ENCODE results near the gene GINS1. TPM values are rescaled to one million over a fixed set of nuclear protein-coding genes. Genes with fewer than 3 reads are reported as not detected.
A peak's percentile ranks its signal among the peaks of the same experiment; 100 is the strongest.
"Not testable (repeated sequence)": the region's sequence is repeated elsewhere in the genome, so short reads cannot be mapped to it uniquely, and the experiment has no call there.

The GINS1 gene
- total RNA-seq, 1 donor = 15.9 TPM

DNA sequence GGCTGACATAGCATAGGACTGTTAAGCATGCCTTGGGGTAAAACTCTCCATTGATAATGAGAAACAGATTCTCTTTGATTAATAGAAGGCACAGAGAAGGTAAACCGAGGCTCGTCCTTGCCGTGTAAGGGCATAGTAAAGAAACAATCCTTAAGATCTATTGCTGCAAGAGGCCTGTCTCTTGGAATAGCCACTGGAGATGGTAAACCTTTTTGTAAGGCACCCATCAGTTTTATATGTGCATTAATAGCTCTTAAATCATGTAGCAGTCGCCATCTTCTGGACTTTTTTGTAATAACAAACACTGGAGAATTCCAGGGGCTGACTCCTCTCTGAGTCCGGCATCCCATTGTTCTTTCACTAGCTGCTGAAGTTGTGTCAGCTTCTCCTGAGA, 8.4 kb upstream of the GINS1 start:
- TF ChIP-seq, protein P1, sequence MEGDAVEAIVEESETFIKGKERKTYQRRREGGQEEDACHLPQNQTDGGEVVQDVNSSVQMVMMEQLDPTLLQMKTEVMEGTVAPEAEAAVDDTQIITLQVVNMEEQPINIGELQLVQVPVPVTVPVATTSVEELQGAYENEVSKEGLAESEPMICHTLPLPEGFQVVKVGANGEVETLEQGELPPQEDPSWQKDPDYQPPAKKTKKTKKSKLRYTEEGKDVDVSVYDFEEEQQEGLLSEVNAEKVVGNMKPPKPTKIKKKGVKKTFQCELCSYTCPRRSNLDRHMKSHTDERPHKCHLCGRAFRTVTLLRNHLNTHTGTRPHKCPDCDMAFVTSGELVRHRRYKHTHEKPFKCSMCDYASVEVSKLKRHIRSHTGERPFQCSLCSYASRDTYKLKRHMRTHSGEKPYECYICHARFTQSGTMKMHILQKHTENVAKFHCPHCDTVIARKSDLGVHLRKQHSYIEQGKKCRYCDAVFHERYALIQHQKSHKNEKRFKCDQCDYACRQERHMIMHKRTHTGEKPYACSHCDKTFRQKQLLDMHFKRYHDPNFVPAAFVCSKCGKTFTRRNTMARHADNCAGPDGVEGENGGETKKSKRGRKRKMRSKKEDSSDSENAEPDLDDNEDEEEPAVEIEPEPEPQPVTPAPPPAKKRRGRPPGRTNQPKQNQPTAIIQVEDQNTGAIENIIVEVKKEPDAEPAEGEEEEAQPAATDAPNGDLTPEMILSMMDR (IDR thresholded peaks at IDR 0.05; ENCODE audit: insufficient read depth, low read length) = peak; percentile 60
- peak; percentile 90 for DNase-seq (ENCODE audit: low read depth)
- H3K4me3 ChIP-seq (ENCODE audit: low read depth, low read length) = no peak overlapping the region

- not testable (repeated sequence) for DNase-seq (ENCODE audit: low read depth); H3K4me3 ChIP-seq (ENCODE audit: low read depth, low read length)
Measured at GRCh38 chr20:25400291-25400732, 7.2 kb upstream of the GINS1 start.

DNA sequence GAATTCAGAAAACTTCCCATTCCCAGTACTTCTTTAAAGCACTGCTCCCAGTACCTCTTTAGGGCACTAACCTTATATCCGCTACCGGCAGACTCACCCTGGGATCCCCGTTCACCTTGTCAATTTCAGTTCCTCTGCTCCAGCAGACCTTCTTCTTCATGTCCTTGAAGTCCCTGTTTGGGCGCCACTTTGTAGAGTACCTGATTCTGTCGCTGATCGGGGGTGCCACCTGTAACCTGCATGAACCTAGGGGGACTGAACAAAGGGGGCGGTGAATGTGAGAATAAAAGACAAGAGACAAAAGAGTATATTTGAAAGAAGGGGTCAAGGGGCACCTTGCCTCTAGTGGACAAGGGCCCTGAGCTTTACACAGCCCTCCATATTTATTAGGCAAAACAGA, 4.9 kb upstream of the GINS1 start:
- no peak overlapping the region for H3K4me3 ChIP-seq (ENCODE audit: low read depth, low read length)
- DNase-seq (ENCODE audit: low read depth) = no peak
- TF ChIP-seq, protein P1 (IDR thresholded peaks at IDR 0.05; ENCODE audit: insufficient read depth, low read length) = no peak

DNA sequence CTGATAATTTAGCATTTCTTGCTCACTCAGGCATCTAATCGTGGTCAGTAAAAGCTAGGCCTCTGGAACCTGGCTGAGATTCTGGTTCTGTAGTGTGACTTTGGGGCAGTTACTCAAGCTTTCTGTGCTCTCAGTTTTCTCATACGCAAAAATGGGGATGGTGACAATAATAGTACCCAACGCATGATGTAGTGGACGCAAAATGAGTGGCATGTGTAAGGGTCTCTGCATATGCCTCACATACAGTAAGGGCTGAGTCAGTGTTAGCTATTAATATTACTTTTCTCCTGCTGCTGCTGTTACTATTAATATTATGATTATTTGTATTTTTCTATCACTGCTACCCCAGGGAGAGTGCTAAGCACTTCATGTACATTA, 686 bp downstream of the GINS1 start:
- peak overlapping the region; percentile 91 for H3K4me3 ChIP-seq (ENCODE audit: low read depth, low read length)
- DNase-seq (ENCODE audit: low read depth) = no peak
- TF ChIP-seq, protein P1 (IDR thresholded peaks at IDR 0.05; ENCODE audit: insufficient read depth, low read length) = no peak

DNA sequence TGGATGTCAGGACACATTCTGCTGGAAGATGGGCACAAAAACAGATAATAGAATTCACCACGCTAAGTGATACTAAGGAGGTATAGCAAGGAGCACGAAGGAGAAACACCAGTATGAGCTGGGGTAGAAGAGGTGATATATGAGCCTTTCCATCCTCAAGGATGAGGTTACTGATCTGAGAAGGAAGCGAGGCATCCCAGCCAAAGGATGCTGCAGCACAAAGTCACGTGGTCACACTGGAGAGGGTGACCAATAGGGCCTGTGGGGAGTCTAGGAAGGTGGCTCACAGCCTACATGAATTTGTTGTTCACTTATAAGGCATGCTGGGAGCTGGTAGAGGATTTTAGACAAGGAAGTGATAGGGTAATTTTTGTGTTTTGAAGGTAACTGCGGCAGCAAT, 1.4 kb downstream of the GINS1 start:
- H3K4me3 ChIP-seq (ENCODE audit: low read depth, low read length) = peak overlapping the region; percentile 91
- no peak for DNase-seq (ENCODE audit: low read depth)
- TF ChIP-seq, protein P1 (IDR thresholded peaks at IDR 0.05; ENCODE audit: insufficient read depth, low read length) = no peak

DNA sequence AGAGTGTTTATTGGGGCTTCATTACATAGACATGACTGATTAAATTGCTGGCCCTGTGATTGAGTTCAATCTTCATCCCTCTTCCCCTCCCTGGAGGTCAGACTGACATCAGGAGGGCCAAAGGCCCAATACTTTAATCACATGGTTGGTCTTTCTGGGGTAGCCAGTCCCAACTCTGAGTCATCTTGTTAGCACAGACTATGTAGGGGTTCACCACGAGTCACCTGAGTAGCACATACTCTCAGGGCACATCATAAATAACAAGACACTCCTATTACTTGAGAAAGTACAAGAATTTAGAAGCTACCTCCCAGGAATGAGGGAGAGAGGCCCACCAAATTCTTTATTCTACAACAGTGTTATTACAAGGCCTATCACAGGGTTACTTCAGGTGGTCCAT, 11.3 kb downstream of the GINS1 start:
- no peak for DNase-seq (ENCODE audit: low read depth)
- no peak overlapping the region for H3K4me3 ChIP-seq (ENCODE audit: low read depth, low read length)
- TF ChIP-seq, protein P1 (IDR thresholded peaks at IDR 0.05; ENCODE audit: insufficient read depth, low read length) = no peak

GRCh38 chr20:25421102-25421501, 13.6 kb downstream of the GINS1 start:
- no peak overlapping the region for H3K4me3 ChIP-seq (ENCODE audit: low read depth, low read length)
- TF ChIP-seq, protein P1 (IDR thresholded peaks at IDR 0.05; ENCODE audit: insufficient read depth, low read length) = no peak
- DNase-seq (ENCODE audit: low read depth) = no peak
